PC-3 (cell line): ENCODE measurements around the gene CDH13. TPM values are rescaled to one million over a fixed set of nuclear protein-coding genes. Genes with fewer than 3 reads are reported as not detected.

ENCODE experiments used
- ATAC-seq: fragments of 200-7000 bp; cut with Tn5 transposase; 2 replicates; pipeline ENCODE4 v1.9.1; 2020; ENCODE audit warnings: mild to moderate bottlenecking, moderate library complexity
- BruUV-seq: library from RNA; stranded (reverse); fragments of 400-500 nt; replicated peaks from 2 replicates; lab custom pipeline; 2021; lab: Mats Ljungman, UMichigan
- CTCF ChIA-PET: fragments of 300-600 bp; sonication (Branson Sonifier 250); formaldehyde crosslinking; loops from one replicate; lab custom pipeline; 2022; ENCODE audit warnings: antibody characterized with exemption; lab: Charles Lee
- POLR2A ChIA-PET: fragments of 300-600 bp; sonication (Branson Sonifier 250); formaldehyde crosslinking; loops from one replicate; lab custom pipeline; 2022; ENCODE audit warnings: antibody characterized with exemption; ENCODE audit not compliant: unreplicated experiment; lab: Charles Lee
- DNase-seq: peaks from one replicate; pipeline ENCODE4 v3.0.0-alpha.2; 2015
- H2AFZ ChIP-seq: fragments of 300-600 bp; sonication (generic); 2 replicates; pipeline ENCODE4 v1.6.0; 2016; ENCODE audit warnings: antibody characterized with exemption, low read length
- H3F3A ChIP-seq: fragments of 300-600 bp; sonication (generic); one replicate; pipeline ENCODE4 v1.6.0; 2017; ENCODE audit warnings: antibody characterized with exemption, low read length, control low read depth, mild to moderate bottlenecking; ENCODE audit not compliant: unreplicated experiment
- H3K27ac ChIP-seq: fragments of 300-600 bp; sonication (generic); 2 replicates; pipeline ENCODE4 v1.5.1; 2016; ENCODE audit warnings: mild to moderate bottlenecking, low read length
- H3K27me3 ChIP-seq: fragments of 300-600 bp; sonication (generic); 2 replicates; pipeline ENCODE4 v1.6.1; 2016; ENCODE audit warnings: low read length, mixed read lengths
- H3K36me3 ChIP-seq: fragments of 300-600 bp; sonication (generic); 2 replicates; pipeline ENCODE4 v1.6.1; 2016; ENCODE audit warnings: low read depth, mixed run types, low read length, mixed read lengths
- H3K4me1 ChIP-seq: fragments of 300-600 bp; sonication (generic); 2 replicates; pipeline ENCODE4 v1.5.1; 2016; ENCODE audit warnings: low read length; ENCODE audit not compliant: insufficient read depth
- H3K4me2 ChIP-seq: fragments of 300-600 bp; sonication (generic); 2 replicates; pipeline ENCODE4 v1.6.0; 2016; ENCODE audit warnings: low read length
- H3K4me3 ChIP-seq: fragments of 300-600 bp; sonication (generic); 2 replicates; pipeline ENCODE4 v1.5.1; 2016; ENCODE audit warnings: mild to moderate bottlenecking, low read length, mixed read lengths
- H3K79me2 ChIP-seq: fragments of 300-600 bp; sonication (generic); 2 replicates; pipeline ENCODE4 v1.6.1; 2017; ENCODE audit warnings: low read length, mixed read lengths
- H3K9ac ChIP-seq: fragments of 300-600 bp; sonication (generic); 2 replicates; pipeline ENCODE4 v1.6.0; 2016; ENCODE audit warnings: mild to moderate bottlenecking, low read length
- H3K9me2 ChIP-seq: fragments of 300-600 bp; sonication (generic); replicated peaks from 2 replicates; pipeline ENCODE4 v1.6.1; 2016; ENCODE audit warnings: mixed run types, low read length, mixed read lengths
- H3K9me3 ChIP-seq: fragments of 300-600 bp; sonication (generic); 2 replicates; pipeline ENCODE4 v1.6.1; 2016; ENCODE audit warnings: low read length, mixed read lengths
- H4K20me1 ChIP-seq: fragments of 300-600 bp; sonication (generic); 2 replicates; pipeline ENCODE4 v1.6.1; 2016; ENCODE audit warnings: low read length, mixed read lengths
- EZH2 ChIP-seq: fragments of 300-600 bp; sonication (generic); IDR thresholded peaks from one replicate; pipeline ENCODE4 v1.6.1; 2017; ENCODE audit warnings: antibody characterized with exemption, mild to moderate bottlenecking, low read length; ENCODE audit not compliant: unreplicated experiment
- EZH2phosphoT487 ChIP-seq: fragments of 300-600 bp; sonication (generic); IDR thresholded peaks from 2 replicates; pipeline ENCODE4 v1.6.1; 2018; ENCODE audit warnings: mild to moderate bottlenecking, antibody characterized with exemption, low read length, borderline replicate concordance
- intact Hi-C: fragments of 100-400 bp; cut with micrococcal nuclease; formaldehyde crosslinking; loops from 2 replicates; pipeline ENCODE4 v1.9.0; 2023
- total RNA-seq: library from RNA; depleted of rRNA; stranded (reverse); fragments of >200 nt; gene quantifications from 2 replicates; pipeline ENCODE4 v1.2.3, GENCODE V29; 2014
- TF ChIP-seq, protein P1 (sequence below): fragments of 300-600 bp; sonication (generic); conservative IDR thresholded peaks from 2 replicates; pipeline ENCODE4 v1.5.1; 2017; ENCODE audit warnings: antibody characterized with exemption, low read depth, mild to moderate bottlenecking, low read length

Gene CDH13
- total RNA-seq, 1 experiment from 2014 or later = 0.36 TPM

DNA sequence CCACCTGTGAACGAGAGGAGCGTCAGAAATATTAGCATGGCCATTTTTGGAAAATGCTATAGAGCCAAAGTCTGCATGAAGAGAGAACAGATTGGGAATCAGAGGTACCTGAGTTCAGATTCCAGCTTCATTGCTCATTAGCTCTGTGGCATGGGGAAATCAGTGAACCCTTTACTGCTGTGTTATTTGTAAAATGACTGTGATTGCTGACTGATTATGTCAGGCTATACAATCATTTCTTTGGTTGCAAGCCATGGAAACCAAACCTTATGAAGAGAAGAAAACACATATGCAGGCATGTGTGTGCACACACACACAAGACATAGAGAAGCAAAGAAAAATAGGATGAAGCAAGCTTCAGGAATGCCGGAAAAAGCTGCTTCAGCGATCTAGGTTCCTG, 1079.6 kb downstream of the CDH13 start:
- intact Hi-C loops = no loop called here
- DNase-seq = no peak
- no peak overlapping the region for H3K9ac ChIP-seq
- no peaks in the 10 kb centered on the region for H3K36me3 ChIP-seq
- H3K4me3 ChIP-seq = no peak overlapping the region
- no peak for ATAC-seq
- H4K20me1 ChIP-seq = no peaks in the 10 kb centered on the region
- H3K4me2 ChIP-seq = no peak overlapping the region
- peaks cover 10% of the 10 kb centered on the region; the same call in 1 of the 2 replicates for H3K27me3 ChIP-seq
- no peaks in the 10 kb centered on the region for H3K9me2 ChIP-seq
- H3F3A ChIP-seq = no peaks in the 10 kb centered on the region
- ChIA-PET CTCF (no interaction called here), POLR2A (no interaction called here)
- no peaks in the 10 kb centered on the region for H3K4me1 ChIP-seq
- no peaks in the 10 kb centered on the region for H3K79me2 ChIP-seq
- H3K27ac ChIP-seq = no peak overlapping the region
- no peaks in the 10 kb centered on the region for H3K9me3 ChIP-seq
- no peak overlapping the region for H2AFZ ChIP-seq
- no TSS peak for BruUV-seq
- TF ChIP-seq EZH2phosphoT487 (no peak), EZH2 (no peak)
- TF ChIP-seq, protein P1, sequence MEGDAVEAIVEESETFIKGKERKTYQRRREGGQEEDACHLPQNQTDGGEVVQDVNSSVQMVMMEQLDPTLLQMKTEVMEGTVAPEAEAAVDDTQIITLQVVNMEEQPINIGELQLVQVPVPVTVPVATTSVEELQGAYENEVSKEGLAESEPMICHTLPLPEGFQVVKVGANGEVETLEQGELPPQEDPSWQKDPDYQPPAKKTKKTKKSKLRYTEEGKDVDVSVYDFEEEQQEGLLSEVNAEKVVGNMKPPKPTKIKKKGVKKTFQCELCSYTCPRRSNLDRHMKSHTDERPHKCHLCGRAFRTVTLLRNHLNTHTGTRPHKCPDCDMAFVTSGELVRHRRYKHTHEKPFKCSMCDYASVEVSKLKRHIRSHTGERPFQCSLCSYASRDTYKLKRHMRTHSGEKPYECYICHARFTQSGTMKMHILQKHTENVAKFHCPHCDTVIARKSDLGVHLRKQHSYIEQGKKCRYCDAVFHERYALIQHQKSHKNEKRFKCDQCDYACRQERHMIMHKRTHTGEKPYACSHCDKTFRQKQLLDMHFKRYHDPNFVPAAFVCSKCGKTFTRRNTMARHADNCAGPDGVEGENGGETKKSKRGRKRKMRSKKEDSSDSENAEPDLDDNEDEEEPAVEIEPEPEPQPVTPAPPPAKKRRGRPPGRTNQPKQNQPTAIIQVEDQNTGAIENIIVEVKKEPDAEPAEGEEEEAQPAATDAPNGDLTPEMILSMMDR = no peak

DNA sequence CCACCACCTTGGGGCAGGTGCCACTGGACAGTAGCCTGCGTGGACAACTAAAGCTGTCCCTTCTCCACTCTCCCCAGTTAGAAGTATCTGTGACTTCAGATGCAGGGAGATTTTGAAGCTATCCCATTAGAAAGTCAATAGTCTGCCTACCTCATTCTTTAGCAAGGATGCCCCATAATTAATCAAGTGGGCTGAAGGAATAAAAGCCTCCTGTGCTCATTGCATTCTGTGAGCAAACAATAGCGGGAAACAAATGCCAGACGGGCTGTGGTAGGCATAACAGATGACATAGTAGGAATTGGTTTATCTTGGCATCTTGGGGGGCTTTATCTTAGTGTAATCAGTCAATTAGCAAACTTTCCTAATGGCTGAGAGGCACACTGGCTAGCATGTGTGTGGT, 1084.3 kb downstream of the CDH13 start:
- no peak for TF ChIP-seq EZH2
- no peak for TF ChIP-seq EZH2phosphoT487
- TF ChIP-seq, protein P1 = no peak
- no TSS peak for BruUV-seq
- Histone ChIP-seq H3K27me3 (peaks cover 10% of the 10 kb centered on the region; the same call in 1 of the 2 replicates), H3K4me2 (no peak overlapping the region), H3K9me2 (no peaks in the 10 kb centered on the region), H3K79me2 (no peaks in the 10 kb centered on the region), H3K9ac (no peak overlapping the region), H3F3A (no peaks in the 10 kb centered on the region), H3K9me3 (no peaks in the 10 kb centered on the region), H3K4me3 (no peak overlapping the region), H2AFZ (no peak overlapping the region), H4K20me1 (no peaks in the 10 kb centered on the region), H3K27ac (no peak overlapping the region), H3K36me3 (no peaks in the 10 kb centered on the region), H3K4me1 (no peaks in the 10 kb centered on the region)
- no peak for ATAC-seq
- DNase-seq = no peak
- CTCF ChIA-PET = no interaction called here
- intact Hi-C loops = no loop called here
- POLR2A ChIA-PET = no interaction called here

DNA sequence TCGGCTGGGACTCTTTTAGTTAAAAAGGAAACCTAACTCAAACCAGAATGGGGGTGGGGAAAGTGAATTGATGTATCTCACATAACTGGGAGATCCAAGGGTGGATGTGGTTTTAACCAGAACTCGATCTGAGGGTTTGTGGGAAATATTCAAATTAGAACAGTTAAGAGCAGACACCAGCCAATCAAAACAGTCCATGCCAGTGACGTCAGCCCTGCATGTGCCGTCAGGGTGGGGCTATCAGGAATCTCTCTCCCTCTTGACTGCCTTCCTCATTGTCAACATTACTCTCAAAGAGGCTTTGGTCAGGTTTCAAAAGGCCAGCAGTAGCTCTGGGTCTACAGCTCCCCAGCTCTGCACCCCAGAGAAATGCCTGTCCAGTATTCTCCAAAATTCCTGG, 1086.8 kb downstream of the CDH13 start:
- no peak overlapping the region for H3K4me2 ChIP-seq
- no peak overlapping the region for H3K27ac ChIP-seq
- H2AFZ ChIP-seq = no peak overlapping the region
- H3F3A ChIP-seq = no peaks in the 10 kb centered on the region
- TF ChIP-seq EZH2phosphoT487 = no peak
- no peak for TF ChIP-seq EZH2
- TF ChIP-seq, protein P1 = no peak
- H4K20me1 ChIP-seq = no peaks in the 10 kb centered on the region
- intact Hi-C loops = no loop called here
- H3K9me3 ChIP-seq = no peaks in the 10 kb centered on the region
- no peaks in the 10 kb centered on the region for H3K36me3 ChIP-seq
- no peak for ATAC-seq
- no peak overlapping the region for H3K4me3 ChIP-seq
- no peaks in the 10 kb centered on the region for H3K27me3 ChIP-seq
- H3K9me2 ChIP-seq = no peaks in the 10 kb centered on the region
- POLR2A ChIA-PET = no interaction called here
- no TSS peak for BruUV-seq
- CTCF ChIA-PET = no interaction called here
- DNase-seq = no peak
- H3K79me2 ChIP-seq = no peaks in the 10 kb centered on the region
- no peak overlapping the region for H3K9ac ChIP-seq
- H3K4me1 ChIP-seq = no peaks in the 10 kb centered on the region
